Liver (tissue), 9 donors: ENCODE measurements around the gene C15orf39. TPM values are rescaled to one million over a fixed set of nuclear protein-coding genes. Genes with fewer than 3 reads are reported as not detected.

Source experiments
- DNase-seq: peaks from one replicate; pipeline ENCODE4 v3.0.0-alpha.2; 2017; ENCODE audit warnings: low spot score
- H3K27ac ChIP-seq, 2 donors: one replicate each; pipeline ENCODE4 v1.7.0; 2013; ENCODE audit warnings: inconsistent platforms in 2 of 2, low read length in 2 of 2, control low read depth in 1 of 2, low read depth in 1 of 2, mild to moderate bottlenecking in 1 of 2
- H3K27me3 ChIP-seq, 4 donors: one replicate each; pipeline versions ENCODE4 v1.6.1 to v1.7.0; 2013; ENCODE audit warnings: low read length in 3 of 4, inconsistent platforms in 1 of 4, mild to moderate bottlenecking in 1 of 4, moderate library complexity in 1 of 4; ENCODE audit not compliant: control insufficient read depth in 4 of 4, insufficient read depth in 4 of 4
- H3K36me3 ChIP-seq, 4 donors: one replicate each; pipeline versions ENCODE4 v1.6.1 to v1.7.0; 2013; ENCODE audit warnings: low read length in 3 of 4, mild to moderate bottlenecking in 3 of 4, low read depth in 1 of 4, moderate library complexity in 1 of 4; ENCODE audit not compliant: control insufficient read depth in 4 of 4, insufficient read depth in 3 of 4
- H3K4me1 ChIP-seq, 4 donors: one replicate each; pipeline versions ENCODE4 v1.6.1 to v1.7.0; 2013; ENCODE audit warnings: low read length in 3 of 4, mild to moderate bottlenecking in 3 of 4, moderate library complexity in 1 of 4; ENCODE audit not compliant: control insufficient read depth in 4 of 4, insufficient read depth in 4 of 4
- H3K4me3 ChIP-seq, 3 donors: one replicate each; pipeline versions ENCODE4 v1.6.1 to v1.7.0; 2013; ENCODE audit warnings: low read length in 3 of 3, control low read depth in 1 of 3, low read depth in 1 of 3, mild to moderate bottlenecking in 1 of 3
- H3K9ac ChIP-seq, 2 donors: one replicate each; pipeline ENCODE4 v1.7.0; 2013; ENCODE audit warnings: low read length in 2 of 2, mild to moderate bottlenecking in 2 of 2, moderate library complexity in 2 of 2, control low read depth in 1 of 2, low read depth in 1 of 2
- H3K9me3 ChIP-seq, 4 donors: one replicate each; pipeline versions ENCODE4 v1.6.1 to v1.7.0; 2013; ENCODE audit warnings: low read length in 3 of 4; ENCODE audit not compliant: control insufficient read depth in 4 of 4
- ATF3 ChIP-seq: IDR thresholded peaks from 2 replicates; pipeline ENCODE4 v1.6.1; 2016; ENCODE audit warnings: antibody characterized with exemption
- EGR1 ChIP-seq, 2 donors: IDR thresholded peaks; 2 replicates each; pipeline ENCODE4 v1.6.1; 2016 to 2018; ENCODE audit warnings: antibody characterized with exemption in 2 of 2, low read depth in 2 of 2
- FOXA1 ChIP-seq: IDR thresholded peaks from 2 replicates; pipeline ENCODE4 v1.6.1; 2016; ENCODE audit warnings: antibody characterized with exemption
- FOXA2 ChIP-seq: IDR thresholded peaks from 2 replicates; pipeline ENCODE4 v1.6.1; 2016; ENCODE audit warnings: antibody characterized with exemption
- GABPA ChIP-seq, 2 donors: IDR thresholded peaks in 1 of 2; conservative IDR thresholded peaks in 1 of 2; 2 replicates each; pipeline ENCODE4 v1.6.1; 2016; ENCODE audit warnings: antibody characterized with exemption in 2 of 2, mild to moderate bottlenecking in 1 of 2, moderate library complexity in 1 of 2
- HNF4A ChIP-seq, 2 donors: conservative IDR thresholded peaks; 2 replicates each; pipeline ENCODE4 v1.6.1; 2016; ENCODE audit warnings: antibody characterized with exemption in 2 of 2, mild to moderate bottlenecking in 2 of 2
- HNF4G ChIP-seq: IDR thresholded peaks from 2 replicates; pipeline ENCODE4 v1.6.1; 2016; ENCODE audit warnings: antibody characterized with exemption
- JUND ChIP-seq, 2 donors: IDR thresholded peaks; 2 replicates each; pipeline ENCODE4 v1.6.1; 2016; ENCODE audit warnings: antibody characterized with exemption in 2 of 2
- NR2F2 ChIP-seq: IDR thresholded peaks from 2 replicates; pipeline ENCODE4 v1.6.1; 2016; ENCODE audit warnings: antibody characterized with exemption
- RAD21 ChIP-seq, 2 donors: IDR thresholded peaks; 2 replicates each; pipeline ENCODE4 v1.6.1; 2016; ENCODE audit warnings: antibody characterized with exemption in 2 of 2, mild to moderate bottlenecking in 2 of 2
- RXRA ChIP-seq, 2 donors: IDR thresholded peaks; 2 replicates each; pipeline ENCODE4 v1.6.1; 2017 to 2018; ENCODE audit warnings: antibody characterized with exemption in 2 of 2, mild to moderate bottlenecking in 1 of 2
- SP1 ChIP-seq: IDR thresholded peaks from 2 replicates; pipeline ENCODE4 v1.6.1; 2018; ENCODE audit warnings: antibody characterized with exemption, mild to moderate bottlenecking
- TAF1 ChIP-seq: conservative IDR thresholded peaks from 2 replicates; pipeline ENCODE4 v1.6.1; 2016; ENCODE audit warnings: antibody characterized with exemption, mild to moderate bottlenecking
- YY1 ChIP-seq: IDR thresholded peaks from 2 replicates; pipeline ENCODE4 v1.6.1; 2016; ENCODE audit warnings: antibody characterized with exemption, mild to moderate bottlenecking
- ZBTB33 ChIP-seq: IDR thresholded peaks from 2 replicates; pipeline ENCODE4 v1.6.1; 2016; ENCODE audit warnings: antibody characterized with exemption
- WGBS: extraction: QIAGEN DNeasy Blood & Tissue Kit; methylation state at CpG from one replicate; pipeline ENCODE4 v1.1.7; 2013; 5-methylcytosine and 5-hydroxymethylcytosine counted together
- polyA plus RNA-seq, 2 donors: library from polyadenylated mRNA; stranded (reverse) in 1 of 2; unstranded in 1 of 2; fragments of 200-250 nt in 1 of 2; fragments of >200 nt in 1 of 2; fragmentation: Nextera tagmentation in 1 of 2; extraction: Ambion mirVana in 1 of 2; gene quantifications; one replicate each; pipeline versions ENCODE4 v1.2.1 to v1.2.3, GENCODE V29; 2013 to 2015
- total RNA-seq, 2 donors: library from RNA; depleted of rRNA; stranded (reverse); fragments of >200 nt; gene quantifications; one replicate each; pipeline ENCODE4 v1.2.3, GENCODE V29; 2014
- TF ChIP-seq, protein P1 (sequence below): fragments of 150-350 bp; IDR thresholded peaks from 2 replicates; pipeline ENCODE4 v1.5.1; 2017; ENCODE audit warnings: improper control_type of control experiment, low read depth, low read length; ENCODE audit not compliant: missing input control
- TF ChIP-seq, protein P2 (sequence below): IDR thresholded peaks from 2 replicates; pipeline ENCODE4 v1.6.1; 2016; ENCODE audit warnings: antibody characterized with exemption
- TF ChIP-seq, protein P3 (sequence below): IDR thresholded peaks from 2 replicates; pipeline ENCODE4 v1.6.1; 2016; ENCODE audit warnings: antibody characterized with exemption, mild to moderate bottlenecking
- donor health status: healthy.
- donor health status: healthy.
- donor health status: healthy.
- donor health status: healthy.
- donor health status: healthy.

C15orf39 gene
- total and polyA plus RNA-seq, 4 donors = 1.2 to 4.0 (median 3.0) TPM

- no peak overlapping the region for H3K27ac ChIP-seq
- DNase-seq = no peak
- no peak overlapping the region for H3K9ac ChIP-seq
- 89% methylated on average over 5 of the region's 5 CpGs for WGBS
- no peaks in the 10 kb centered on the region for H3K4me1 ChIP-seq
- no peaks in the 10 kb centered on the region for H3K27me3 ChIP-seq
- H3K36me3 ChIP-seq = no peaks in the 10 kb centered on the region
- no peak overlapping the region for H3K4me3 ChIP-seq
- peaks cover 0 to 2% (median 0%) of the 10 kb centered on the region in 4 donors for H3K9me3 ChIP-seq
- TF ChIP-seq FOXA2 (no peak), NR2F2 (no peak), RAD21 (IDR thresholded peaks at IDR 0.05) (no peak), SP1 (no peak), HNF4A (conservative IDR thresholded peaks at IDR 0.05) (no peak), GABPA (IDR thresholded peaks at IDR 0.05 in 1 of 2, conservative IDR thresholded peaks at IDR 0.05 in 1 of 2) (no peak), RXRA (IDR thresholded peaks at IDR 0.05) (no peak), EGR1 (IDR thresholded peaks at IDR 0.05; ENCODE audit: low read depth in 2 of 2) (no peak), YY1 (no peak), ZBTB33 (no peak), TAF1 (no peak), FOXA1 (no peak), JUND (IDR thresholded peaks at IDR 0.05) (no peak), ATF3 (no peak), HNF4G (no peak)
- TF ChIP-seq, protein P1, sequence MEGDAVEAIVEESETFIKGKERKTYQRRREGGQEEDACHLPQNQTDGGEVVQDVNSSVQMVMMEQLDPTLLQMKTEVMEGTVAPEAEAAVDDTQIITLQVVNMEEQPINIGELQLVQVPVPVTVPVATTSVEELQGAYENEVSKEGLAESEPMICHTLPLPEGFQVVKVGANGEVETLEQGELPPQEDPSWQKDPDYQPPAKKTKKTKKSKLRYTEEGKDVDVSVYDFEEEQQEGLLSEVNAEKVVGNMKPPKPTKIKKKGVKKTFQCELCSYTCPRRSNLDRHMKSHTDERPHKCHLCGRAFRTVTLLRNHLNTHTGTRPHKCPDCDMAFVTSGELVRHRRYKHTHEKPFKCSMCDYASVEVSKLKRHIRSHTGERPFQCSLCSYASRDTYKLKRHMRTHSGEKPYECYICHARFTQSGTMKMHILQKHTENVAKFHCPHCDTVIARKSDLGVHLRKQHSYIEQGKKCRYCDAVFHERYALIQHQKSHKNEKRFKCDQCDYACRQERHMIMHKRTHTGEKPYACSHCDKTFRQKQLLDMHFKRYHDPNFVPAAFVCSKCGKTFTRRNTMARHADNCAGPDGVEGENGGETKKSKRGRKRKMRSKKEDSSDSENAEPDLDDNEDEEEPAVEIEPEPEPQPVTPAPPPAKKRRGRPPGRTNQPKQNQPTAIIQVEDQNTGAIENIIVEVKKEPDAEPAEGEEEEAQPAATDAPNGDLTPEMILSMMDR = no peak
- TF ChIP-seq, protein P2, sequence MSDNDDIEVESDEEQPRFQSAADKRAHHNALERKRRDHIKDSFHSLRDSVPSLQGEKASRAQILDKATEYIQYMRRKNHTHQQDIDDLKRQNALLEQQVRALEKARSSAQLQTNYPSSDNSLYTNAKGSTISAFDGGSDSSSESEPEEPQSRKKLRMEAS = no peak
- TF ChIP-seq, protein P3, sequence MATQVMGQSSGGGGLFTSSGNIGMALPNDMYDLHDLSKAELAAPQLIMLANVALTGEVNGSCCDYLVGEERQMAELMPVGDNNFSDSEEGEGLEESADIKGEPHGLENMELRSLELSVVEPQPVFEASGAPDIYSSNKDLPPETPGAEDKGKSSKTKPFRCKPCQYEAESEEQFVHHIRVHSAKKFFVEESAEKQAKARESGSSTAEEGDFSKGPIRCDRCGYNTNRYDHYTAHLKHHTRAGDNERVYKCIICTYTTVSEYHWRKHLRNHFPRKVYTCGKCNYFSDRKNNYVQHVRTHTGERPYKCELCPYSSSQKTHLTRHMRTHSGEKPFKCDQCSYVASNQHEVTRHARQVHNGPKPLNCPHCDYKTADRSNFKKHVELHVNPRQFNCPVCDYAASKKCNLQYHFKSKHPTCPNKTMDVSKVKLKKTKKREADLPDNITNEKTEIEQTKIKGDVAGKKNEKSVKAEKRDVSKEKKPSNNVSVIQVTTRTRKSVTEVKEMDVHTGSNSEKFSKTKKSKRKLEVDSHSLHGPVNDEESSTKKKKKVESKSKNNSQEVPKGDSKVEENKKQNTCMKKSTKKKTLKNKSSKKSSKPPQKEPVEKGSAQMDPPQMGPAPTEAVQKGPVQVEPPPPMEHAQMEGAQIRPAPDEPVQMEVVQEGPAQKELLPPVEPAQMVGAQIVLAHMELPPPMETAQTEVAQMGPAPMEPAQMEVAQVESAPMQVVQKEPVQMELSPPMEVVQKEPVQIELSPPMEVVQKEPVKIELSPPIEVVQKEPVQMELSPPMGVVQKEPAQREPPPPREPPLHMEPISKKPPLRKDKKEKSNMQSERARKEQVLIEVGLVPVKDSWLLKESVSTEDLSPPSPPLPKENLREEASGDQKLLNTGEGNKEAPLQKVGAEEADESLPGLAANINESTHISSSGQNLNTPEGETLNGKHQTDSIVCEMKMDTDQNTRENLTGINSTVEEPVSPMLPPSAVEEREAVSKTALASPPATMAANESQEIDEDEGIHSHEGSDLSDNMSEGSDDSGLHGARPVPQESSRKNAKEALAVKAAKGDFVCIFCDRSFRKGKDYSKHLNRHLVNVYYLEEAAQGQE = no peak
These were observed 33.9 kb upstream of the C15orf39 start for GRCh38 chr15:75167588-75168350.
